RWPE1 (cell line): ENCODE measurements around the gene AGMO.

Experiments
- CTCF ChIA-PET: fragments of 350-600 bp; sonication (Branson Sonifier 250); formaldehyde crosslinking; extraction: SDS; loops from one replicate; lab custom pipeline; 2021; lab: Yijun Ruan, JAX
- POLR2A ChIA-PET: fragments of 400-600 bp; formaldehyde crosslinking; extraction: SDS; loops from one replicate; lab custom pipeline; 2020; ENCODE audit warnings: antibody characterized with exemption; ENCODE audit not compliant: low non-redundant PET; lab: Yijun Ruan, JAX
- DNase-seq: peaks from one replicate; pipeline ENCODE4 v3.0.0; 2012; ENCODE audit warnings: low spot score
- H3K27ac ChIP-seq: fragments of 450-650 bp; 2 replicates; pipeline ENCODE4 v1.5.1; 2017
- TF ChIP-seq, protein P1 (sequence below): fragments of 450-650 bp; conservative IDR thresholded peaks from 2 replicates; pipeline ENCODE4 v1.5.1; 2017; ENCODE audit warnings: low read depth, mild to moderate bottlenecking

AGMO gene

GRCh38 chr7:15487896-15488295 is 73.9 kb downstream of the AGMO start:
- TF ChIP-seq, protein P1, sequence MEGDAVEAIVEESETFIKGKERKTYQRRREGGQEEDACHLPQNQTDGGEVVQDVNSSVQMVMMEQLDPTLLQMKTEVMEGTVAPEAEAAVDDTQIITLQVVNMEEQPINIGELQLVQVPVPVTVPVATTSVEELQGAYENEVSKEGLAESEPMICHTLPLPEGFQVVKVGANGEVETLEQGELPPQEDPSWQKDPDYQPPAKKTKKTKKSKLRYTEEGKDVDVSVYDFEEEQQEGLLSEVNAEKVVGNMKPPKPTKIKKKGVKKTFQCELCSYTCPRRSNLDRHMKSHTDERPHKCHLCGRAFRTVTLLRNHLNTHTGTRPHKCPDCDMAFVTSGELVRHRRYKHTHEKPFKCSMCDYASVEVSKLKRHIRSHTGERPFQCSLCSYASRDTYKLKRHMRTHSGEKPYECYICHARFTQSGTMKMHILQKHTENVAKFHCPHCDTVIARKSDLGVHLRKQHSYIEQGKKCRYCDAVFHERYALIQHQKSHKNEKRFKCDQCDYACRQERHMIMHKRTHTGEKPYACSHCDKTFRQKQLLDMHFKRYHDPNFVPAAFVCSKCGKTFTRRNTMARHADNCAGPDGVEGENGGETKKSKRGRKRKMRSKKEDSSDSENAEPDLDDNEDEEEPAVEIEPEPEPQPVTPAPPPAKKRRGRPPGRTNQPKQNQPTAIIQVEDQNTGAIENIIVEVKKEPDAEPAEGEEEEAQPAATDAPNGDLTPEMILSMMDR = no peak
- ChIA-PET CTCF (no interaction called here), POLR2A (no interaction called here)
- no peak overlapping the region for H3K27ac ChIP-seq
- no peak for DNase-seq

GRCh38 chr7:15485998-15486397 is 75.8 kb downstream of the AGMO start:
- POLR2A ChIA-PET = no interaction called here
- CTCF ChIA-PET = interaction anchor here (0.6 kb wide), 1 partner anchor 83 kb away, joined by 5 read pairs; no protein-coding TSS in a partner anchor

DNA sequence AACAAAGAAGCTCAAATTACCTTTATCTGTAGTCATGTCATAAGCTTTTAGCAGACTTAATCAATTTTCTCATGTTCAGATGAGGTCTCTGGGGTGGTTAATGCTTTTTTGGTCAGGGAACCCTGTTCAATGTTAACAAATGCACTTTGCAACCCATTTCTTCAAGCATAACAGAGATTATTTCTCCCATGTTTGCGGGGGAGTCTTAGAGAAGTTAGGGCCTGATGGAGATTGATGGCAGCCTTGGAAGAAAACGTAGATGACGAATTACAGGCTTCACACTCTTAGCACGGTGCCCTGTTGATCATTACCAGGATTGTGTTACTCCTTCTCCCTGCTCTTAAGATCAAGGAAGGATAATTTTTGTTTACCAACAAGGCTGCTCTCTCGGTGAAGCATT is 76.4 kb downstream of the AGMO start:
- DNase-seq = no peak
- no peak overlapping the region for H3K27ac ChIP-seq
- TF ChIP-seq, protein P1 = no peak
- ChIA-PET CTCF (no interaction called here), POLR2A (no interaction called here)

More at GRCh38 chr7:15485998-15486397, 75.8 kb downstream of the AGMO start:
- TF ChIP-seq, protein P1 = no peak
- no peak overlapping the region for H3K27ac ChIP-seq
- DNase-seq = no peak

DNA sequence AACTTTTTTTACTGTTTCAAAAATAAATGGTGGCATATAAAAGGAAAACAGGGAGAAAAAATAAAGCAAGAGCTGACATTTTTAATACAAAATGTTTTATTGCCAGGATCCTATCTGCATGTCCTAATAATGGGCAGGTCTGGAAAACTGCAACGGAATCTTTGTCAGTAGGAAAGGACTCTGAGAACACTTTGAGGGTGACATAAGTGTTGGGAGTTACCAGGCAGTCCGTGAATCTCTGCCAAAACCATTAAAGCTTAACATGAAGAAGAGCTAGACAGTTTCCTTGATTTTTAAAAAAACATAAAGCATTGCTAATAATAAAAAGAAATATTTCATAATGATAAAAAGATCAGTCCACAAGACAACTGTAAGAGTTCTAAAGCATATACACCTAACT is 80.7 kb downstream of the AGMO start:
- CTCF ChIA-PET = interaction anchor here (0.6 kb wide), 1 partner anchor 243 kb away, joined by 6 read pairs; no protein-coding TSS in a partner anchor
- TF ChIP-seq, protein P1 = no peak
- POLR2A ChIA-PET = no interaction called here
- H3K27ac ChIP-seq = no peak overlapping the region
- no peak for DNase-seq

DNA sequence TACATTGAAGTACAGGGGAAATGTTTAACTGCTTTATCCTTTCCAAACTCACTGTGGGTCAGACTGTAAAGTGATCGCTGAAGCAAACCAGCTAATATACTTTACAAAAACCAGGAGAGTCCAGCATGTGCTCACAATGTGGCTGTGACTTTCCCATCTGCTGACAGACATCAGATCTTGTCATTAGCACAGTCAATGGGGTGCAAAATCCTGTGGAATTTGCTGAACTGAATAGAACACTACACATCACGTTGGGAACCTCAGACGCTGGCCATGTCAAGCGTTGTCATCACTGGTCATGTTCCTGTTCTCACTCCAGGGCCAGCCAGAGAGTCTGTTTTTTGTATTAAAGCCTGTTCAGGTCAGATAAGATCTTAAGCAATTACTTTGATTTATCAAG is 83.4 kb downstream of the AGMO start:
- POLR2A ChIA-PET = no interaction called here
- no peak overlapping the region for H3K27ac ChIP-seq
- no peak for DNase-seq
- CTCF ChIA-PET = no interaction called here
- TF ChIP-seq, protein P1 = no peak

DNA sequence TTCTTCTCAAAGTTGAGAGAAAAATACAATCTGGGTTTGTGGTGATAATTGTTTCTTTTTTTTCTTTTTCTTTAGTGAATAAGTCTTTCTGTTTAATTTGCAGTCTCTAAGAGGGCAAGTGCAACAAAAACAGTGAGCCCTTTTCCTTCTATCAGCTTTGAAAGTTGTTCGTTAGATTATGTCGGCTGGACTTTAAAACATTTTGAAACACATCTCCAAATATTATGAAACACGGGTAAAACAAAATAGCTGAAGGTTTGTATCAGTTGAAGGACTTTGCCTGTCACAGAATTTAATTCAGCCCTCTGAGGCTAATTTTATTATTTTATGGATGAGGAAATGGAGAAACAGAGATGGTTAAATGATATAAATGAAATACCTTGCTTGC is 85.3 kb downstream of the AGMO start:
- TF ChIP-seq, protein P1 = no peak
- ChIA-PET POLR2A (no interaction called here), CTCF (interaction anchor here (0.7 kb wide), 1 partner anchor 21 kb away, joined by 4 read pairs; no protein-coding TSS in a partner anchor)
- no peak for DNase-seq
- H3K27ac ChIP-seq = no peak overlapping the region
